MCF 10A (cell line): ENCODE measurements around the gene POLR2E. TPM values are rescaled to one million over a fixed set of nuclear protein-coding genes. Genes with fewer than 3 reads are reported as not detected.
A peak's percentile ranks its signal among the peaks of the same experiment; 100 is the strongest.
"Not testable (repeated sequence)": the region's sequence is repeated elsewhere in the genome, so short reads cannot be mapped to it uniquely, and the experiment has no call there.

Source experiments
- BruUV-seq: library from RNA; stranded (reverse); fragments of 400-500 nt; replicated peaks from 2 replicates; lab custom pipeline; 2021; lab: Mats Ljungman, UMichigan
- CTCF ChIA-PET: fragments of 300-600 bp; sonication (Branson Sonifier 250); formaldehyde crosslinking; extraction: SDS; loops from one replicate; lab custom pipeline; 2021; ENCODE audit warnings: antibody characterized with exemption, inconsistent platforms; lab: Yijun Ruan, JAX
- POLR2A ChIA-PET: fragments of 300-600, 350-650 bp; sonication (Branson Sonifier 250); formaldehyde crosslinking; extraction: SDS; loops from one replicate; lab custom pipeline; 2020; ENCODE audit warnings: antibody characterized with exemption, inconsistent platforms; lab: Yijun Ruan, JAX
- DNase-seq: peaks from one replicate; pipeline ENCODE4 v3.0.0-alpha.2; 2018; ENCODE audit not compliant: unreplicated experiment
- H3K27ac Mint-ChIP-seq: one replicate; pipeline ENCODE4 v1.8.0; 2022; ENCODE audit warnings: mild to moderate bottlenecking, low read depth, mixed read lengths; ENCODE audit not compliant: unreplicated experiment
- H3K27me3 Mint-ChIP-seq: one replicate; pipeline ENCODE4 v1.8.0; 2022; ENCODE audit warnings: mixed read lengths; ENCODE audit not compliant: insufficient read depth, unreplicated experiment
- H3K36me3 Mint-ChIP-seq: one replicate; pipeline ENCODE4 v1.8.0; 2022; ENCODE audit warnings: mild to moderate bottlenecking, moderate library complexity, mixed read lengths; ENCODE audit not compliant: insufficient read depth, unreplicated experiment
- H3K4me1 Mint-ChIP-seq: one replicate; pipeline ENCODE4 v1.8.0; 2022; ENCODE audit warnings: mixed read lengths; ENCODE audit not compliant: insufficient read depth, unreplicated experiment
- H3K4me3 Mint-ChIP-seq: one replicate; pipeline ENCODE4 v1.8.0; 2022; ENCODE audit warnings: mild to moderate bottlenecking, moderate library complexity, mixed read lengths; ENCODE audit not compliant: unreplicated experiment
- H3K9me3 Mint-ChIP-seq: one replicate; pipeline ENCODE4 v1.8.0; 2022; ENCODE audit warnings: mixed read lengths; ENCODE audit not compliant: unreplicated experiment
- CTCF ChIP-seq: fragments of 200-600 bp; IDR thresholded peaks from one replicate; pipeline ENCODE4 v1.8.0; 2022; ENCODE audit warnings: antibody characterized with exemption, mild to moderate bottlenecking; ENCODE audit not compliant: unreplicated experiment
- intact Hi-C: fragments of 100-400 bp; cut with micrococcal nuclease; formaldehyde crosslinking; loops from 2 replicates; pipeline ENCODE4 v1.14.1; 2022
- total RNA-seq: library from RNA; stranded (reverse); gene quantifications from 2 replicates; pipeline ENCODE4 v1.2.3, GENCODE V29; 2022

POLR2E gene
- total RNA-seq, 1 experiment from 2014 or later = 184 TPM

DNA sequence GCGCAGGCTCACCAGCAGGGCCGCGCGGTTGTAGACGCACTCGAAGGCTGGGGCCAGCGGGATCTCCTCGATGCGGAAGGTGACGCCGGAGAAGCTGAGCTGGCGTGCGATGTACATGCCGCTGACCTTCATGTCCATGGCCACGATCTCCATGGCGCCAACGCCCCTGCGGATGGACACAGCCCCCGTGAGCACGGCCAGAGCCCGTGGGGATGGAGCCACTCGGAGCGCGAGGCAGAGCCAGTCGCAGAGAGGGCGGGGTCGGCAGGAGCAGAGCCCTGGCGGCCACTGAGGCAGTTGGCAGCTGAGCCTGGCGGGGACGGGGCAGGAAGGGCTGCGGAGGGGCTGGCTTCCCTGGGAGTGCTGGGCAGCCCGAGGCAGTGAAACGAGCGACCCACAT, 23.8 kb upstream of the POLR2E start:
- no TSS peak for BruUV-seq
- CTCF ChIA-PET = no interaction called here

DNA sequence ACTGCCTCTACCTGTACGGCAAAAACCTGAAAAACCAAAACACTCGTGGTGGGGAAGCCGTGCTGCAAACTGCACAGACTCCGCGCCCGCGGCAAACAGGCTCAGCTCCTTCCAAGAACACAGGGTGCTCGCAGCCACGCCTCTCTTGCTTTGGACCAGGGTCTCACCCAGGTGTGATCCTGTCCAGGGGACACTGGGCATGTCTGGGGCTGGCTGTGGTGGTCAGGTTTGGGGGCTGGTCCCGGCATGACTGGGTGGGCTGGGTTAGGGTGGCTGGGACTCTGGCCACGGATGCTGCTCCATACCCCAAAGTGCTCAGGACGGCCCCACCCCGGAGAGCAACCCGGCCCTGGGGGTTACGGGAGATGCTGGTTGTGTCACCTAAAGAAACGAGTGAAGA, 22.5 kb upstream of the POLR2E start:
- intact Hi-C loops = no loop called here
- no peaks in the 10 kb centered on the region for H3K9me3 Mint-ChIP-seq
- H3K4me1 Mint-ChIP-seq = no peaks in the 10 kb centered on the region
- no peak for TF ChIP-seq CTCF
- POLR2A ChIA-PET = interaction anchor here (0.8 kb wide), 1 partner anchor 9 kb away, joined by 3 read pairs; no protein-coding TSS in a partner anchor
- peaks cover 94% of the 10 kb centered on the region for H3K36me3 Mint-ChIP-seq
- CTCF ChIA-PET = interaction anchor here (0.6 kb wide), 1 partner anchor 149 kb away, joined by 3 read pairs; no protein-coding TSS in a partner anchor
- no peak for DNase-seq
- no peak overlapping the region for H3K4me3 Mint-ChIP-seq
- no peaks in the 10 kb centered on the region for H3K27me3 Mint-ChIP-seq
- no peak overlapping the region for H3K27ac Mint-ChIP-seq
- BruUV-seq = no TSS peak

More for the DNA sequence above, 23.8 kb upstream of the POLR2E start:
- Mint-ChIP-seq H3K27me3 (no peaks in the 10 kb centered on the region), H3K4me1 (no peaks in the 10 kb centered on the region), H3K4me3 (no peak overlapping the region), H3K27ac (no peak overlapping the region), H3K36me3 (peaks cover 95% of the 10 kb centered on the region), H3K9me3 (no peaks in the 10 kb centered on the region)
- POLR2A ChIA-PET = interaction anchor here (0.6 kb wide), 1 partner anchor 16 kb away, joined by 3 read pairs; no protein-coding TSS in a partner anchor
- TF ChIP-seq CTCF = no peak
- intact Hi-C loops = no loop called here
- DNase-seq = no peak

DNA sequence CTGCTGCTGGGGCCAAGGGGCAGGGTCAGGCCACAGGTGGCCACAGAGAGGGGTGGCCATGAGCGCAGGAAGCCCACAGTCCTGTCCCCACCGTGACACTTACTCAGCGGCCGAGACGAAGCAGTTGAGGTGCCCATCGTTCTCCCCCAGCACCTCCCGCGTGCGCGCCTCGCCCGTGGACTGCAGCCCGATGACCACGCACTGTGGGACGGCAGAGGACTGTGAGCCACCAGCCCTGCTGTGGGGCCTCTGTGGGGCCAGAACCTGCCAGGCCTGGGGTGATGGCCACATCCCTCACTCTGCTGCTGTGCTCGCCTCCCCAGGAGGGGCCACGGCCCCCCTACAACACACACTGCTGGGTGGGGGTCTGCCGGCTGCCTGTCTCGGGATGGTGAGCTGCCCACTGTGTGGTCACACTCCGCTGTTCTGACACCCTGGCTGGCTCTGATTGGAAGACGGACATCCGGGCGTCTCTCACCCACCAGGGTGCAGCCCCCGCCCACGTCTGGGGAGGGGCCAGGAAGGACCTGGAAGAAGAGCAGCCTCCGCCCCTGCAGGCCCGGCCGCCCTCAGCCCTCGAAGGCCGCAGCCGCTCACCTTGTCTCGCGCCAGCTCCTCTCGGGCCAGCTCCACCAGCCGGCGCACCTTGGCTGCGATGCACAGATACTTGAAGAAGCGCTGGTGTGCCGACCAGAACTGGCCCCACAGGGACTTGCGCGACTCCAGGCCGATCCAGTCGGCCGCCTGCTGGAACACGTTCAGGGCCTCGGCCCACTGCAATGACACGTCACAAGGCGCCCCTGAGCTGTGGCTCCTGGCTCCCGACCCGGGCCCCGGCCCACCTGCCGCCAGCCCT, 21.8 kb upstream of the POLR2E start:
- Mint-ChIP-seq H3K27ac (no peak overlapping the region), H3K4me1 (no peaks in the 10 kb centered on the region), H3K4me3 (no peak overlapping the region), H3K36me3 (peaks cover 91% of the 10 kb centered on the region), H3K27me3 (no peaks in the 10 kb centered on the region), H3K9me3 (no peaks in the 10 kb centered on the region)
- no peak for TF ChIP-seq CTCF
- no peak for DNase-seq
- no TSS peak for BruUV-seq
- POLR2A ChIA-PET = interaction anchor here (0.8 kb wide), 1 partner anchor 8 kb away, joined by 3 read pairs; no protein-coding TSS in a partner anchor
- CTCF ChIA-PET = interaction anchor here (0.6 kb wide), 1 partner anchor 149 kb away, joined by 3 read pairs; no protein-coding TSS in a partner anchor
- intact Hi-C loops = no loop called here

DNA sequence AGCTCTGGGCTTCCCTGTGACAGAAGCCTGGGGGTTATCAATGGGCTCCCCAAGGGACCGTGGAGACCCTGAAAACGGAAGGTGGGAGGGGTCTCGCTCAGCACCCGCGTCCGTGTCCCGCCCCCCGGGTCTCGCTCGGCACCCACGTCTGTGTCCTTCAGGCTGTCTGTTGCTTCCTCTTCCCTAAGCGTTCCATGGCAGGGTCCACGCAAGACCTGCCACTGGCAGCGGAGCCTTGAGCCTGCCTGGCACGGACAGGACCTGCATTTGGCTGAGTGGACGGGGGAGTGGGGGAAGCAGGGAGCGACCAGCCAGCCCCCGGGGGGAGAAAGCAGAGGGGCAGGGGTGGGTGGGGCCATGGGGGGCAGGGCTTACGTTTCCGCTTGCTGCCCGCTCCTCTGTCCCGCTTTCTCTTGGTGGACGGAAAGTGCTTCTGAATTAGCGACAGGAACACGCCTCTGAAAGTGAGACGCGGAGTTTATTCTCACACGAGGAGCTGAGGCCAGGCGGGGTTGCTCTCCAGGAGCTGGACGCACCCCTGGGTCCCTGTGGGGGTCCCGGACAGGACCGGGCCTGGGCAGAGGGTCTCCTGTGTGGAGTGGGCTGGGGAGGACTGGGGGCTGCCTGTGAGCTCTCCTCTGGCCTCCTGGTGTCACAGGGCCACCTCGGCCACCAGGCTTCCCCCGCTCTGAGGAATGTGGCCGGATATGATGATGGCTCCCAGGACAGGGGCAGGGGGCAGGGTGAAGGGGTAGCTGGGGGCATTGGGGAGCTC, 20.7 kb upstream of the POLR2E start:
- Mint-ChIP-seq H3K27ac (no peak overlapping the region), H3K36me3 (peaks cover 91% of the 10 kb centered on the region), H3K4me3 (no peak overlapping the region), H3K4me1 (no peaks in the 10 kb centered on the region), H3K27me3 (no peaks in the 10 kb centered on the region), H3K9me3 (no peaks in the 10 kb centered on the region)
- DNase-seq = no peak
- CTCF ChIA-PET = interaction anchor here (0.6 to 1.0 kb wide), 2 partner anchors 40 to 79 kb away, joined by 3 to 4 read pairs; no protein-coding TSS in a partner anchor
- TF ChIP-seq CTCF = no peak
- POLR2A ChIA-PET = no interaction called here
- no TSS peak for BruUV-seq
- intact Hi-C loops = no loop called here

- DNase-seq, H3K27me3 Mint-ChIP-seq, H3K27ac Mint-ChIP-seq, H3K4me3 Mint-ChIP-seq, H3K9me3 Mint-ChIP-seq, H3K4me1 Mint-ChIP-seq: not testable (repeated sequence)
- H3K36me3 Mint-ChIP-seq = peaks cover 88% of the 10 kb centered on the region
- ChIA-PET CTCF (interaction anchor here (1.0 kb wide), 1 partner anchor 41 kb away, joined by 3 read pairs; no protein-coding TSS in a partner anchor), POLR2A (interaction anchor here (0.9 to 1.3 kb wide), 3 partner anchors 19 to 99 kb away, joined by 3 read pairs; no protein-coding TSS in a partner anchor)
- intact Hi-C loops = loop anchor here (5.0 kb wide), 1 partner anchor 78 kb away; no protein-coding TSS in a partner anchor
- BruUV-seq = TSS peak; percentile 37
Measured at GRCh38 chr19:1114728-1115127, 19.6 kb upstream of the POLR2E start.
